G401.6 (cell line): ENCODE data around the gene SPDEF.

Experiments used
- FAIRE-seq: peaks from 2 replicates; lab custom pipeline; 2012; peaks lifted over from hg19 to GRCh38; lab: Jason Lieb, UNC

The SPDEF gene

GRCh38 chr6:34562861-34563512 lies 6.9 kb upstream of the SPDEF start:
- no peak for FAIRE-seq

DNA sequence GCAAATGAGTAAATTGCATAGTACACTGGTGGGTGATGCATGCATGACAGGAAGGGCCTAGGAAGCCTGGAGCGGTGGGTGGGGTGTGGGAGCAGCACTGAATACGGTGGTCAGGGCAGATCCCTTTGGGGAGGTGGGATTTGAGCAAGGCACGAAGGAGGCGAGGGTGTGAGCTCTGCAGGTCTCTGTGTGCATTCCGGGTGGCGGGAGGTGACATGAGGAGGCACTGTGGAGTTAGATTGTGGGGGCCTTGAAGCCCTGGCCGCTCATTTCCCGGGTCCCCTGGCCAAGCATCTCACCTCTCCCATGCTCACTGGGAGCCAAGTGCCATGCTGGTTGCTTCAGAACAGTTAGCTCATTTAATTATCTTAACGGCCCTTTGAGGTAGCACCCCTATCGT lies 6.2 kb upstream of the SPDEF start:
- no peak for FAIRE-seq

DNA sequence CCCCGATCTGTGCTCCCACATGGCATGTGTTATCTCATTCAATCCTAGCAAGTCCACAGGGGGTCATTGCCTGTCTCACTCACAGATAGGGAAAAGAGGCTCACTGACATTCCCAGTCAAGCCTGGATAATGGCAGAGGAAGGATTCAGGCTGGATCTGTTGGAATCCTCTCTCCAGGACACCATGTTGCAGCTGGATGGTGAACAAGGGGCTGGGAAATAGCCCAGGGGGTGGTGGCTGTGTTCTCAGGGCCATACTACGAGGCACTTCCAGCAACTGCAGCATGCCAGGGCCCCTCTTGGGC lies 5.0 kb upstream of the SPDEF start:
- FAIRE-seq, result no peak

GRCh38 chr6:34560366-34561226 lies 4.5 kb upstream of the SPDEF start:
- no peak for FAIRE-seq

DNA sequence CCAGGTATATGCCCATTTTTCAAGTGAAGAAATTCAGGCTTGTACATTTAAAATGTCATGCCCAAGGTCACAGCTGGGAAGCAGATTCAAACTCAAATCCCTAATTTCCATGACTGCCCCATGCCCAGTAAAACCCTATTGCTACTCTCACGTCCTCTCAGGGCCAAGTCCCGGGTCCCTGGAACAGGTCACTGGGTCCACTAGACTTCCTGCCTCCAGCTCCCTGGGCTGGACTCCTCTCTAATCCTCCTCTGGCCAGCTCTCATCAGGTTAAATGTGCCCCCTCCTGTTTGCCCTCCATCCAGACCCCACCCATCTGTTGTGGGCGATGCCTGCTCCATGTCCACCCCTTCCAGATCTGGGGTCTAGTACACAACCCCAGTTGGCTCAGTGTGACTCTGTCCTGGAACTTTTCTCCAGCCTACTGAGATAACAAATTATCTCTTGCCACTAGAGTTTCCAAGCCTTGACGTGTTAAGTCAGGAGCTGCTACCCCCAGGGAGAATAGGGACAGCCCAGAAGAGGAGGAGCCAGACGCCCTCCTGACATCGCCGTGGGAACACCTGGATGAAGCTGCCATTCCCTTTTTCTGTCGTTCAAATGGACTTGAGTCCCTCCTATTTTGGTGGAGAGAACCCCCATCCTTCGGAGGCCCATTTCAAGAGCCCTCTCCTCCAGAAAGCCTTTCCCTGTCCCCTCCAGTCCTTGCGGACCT lies 3.7 kb upstream of the SPDEF start:
- no peak for FAIRE-seq

- no peak for FAIRE-seq
Observed at GRCh38 chr6:34558172-34558714, 2.1 kb upstream of the SPDEF start.

- FAIRE-seq, result no peak
Observed at GRCh38 chr6:34557228-34557627, 1.1 kb upstream of the SPDEF start.

DNA sequence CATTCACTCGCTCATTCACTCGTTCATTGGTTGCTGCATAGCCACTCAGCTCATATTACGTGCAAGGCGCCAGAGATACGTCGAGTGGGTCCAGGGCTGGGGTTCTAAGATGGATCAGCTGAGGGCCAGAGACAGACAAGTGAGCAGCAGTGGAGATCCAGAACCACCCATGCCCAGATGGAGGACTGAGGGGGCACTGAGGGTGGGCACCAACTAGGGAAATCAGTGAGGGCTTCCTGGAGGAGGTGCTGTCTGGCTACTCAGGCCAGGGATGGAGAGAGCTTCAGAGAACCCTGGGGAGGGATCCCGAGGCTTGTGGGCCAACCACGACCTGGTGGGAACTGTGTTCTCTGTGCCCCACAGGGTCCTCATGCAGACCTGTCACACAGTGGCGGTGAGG lies 364 bp upstream of the SPDEF start:
- no peak for FAIRE-seq

DNA sequence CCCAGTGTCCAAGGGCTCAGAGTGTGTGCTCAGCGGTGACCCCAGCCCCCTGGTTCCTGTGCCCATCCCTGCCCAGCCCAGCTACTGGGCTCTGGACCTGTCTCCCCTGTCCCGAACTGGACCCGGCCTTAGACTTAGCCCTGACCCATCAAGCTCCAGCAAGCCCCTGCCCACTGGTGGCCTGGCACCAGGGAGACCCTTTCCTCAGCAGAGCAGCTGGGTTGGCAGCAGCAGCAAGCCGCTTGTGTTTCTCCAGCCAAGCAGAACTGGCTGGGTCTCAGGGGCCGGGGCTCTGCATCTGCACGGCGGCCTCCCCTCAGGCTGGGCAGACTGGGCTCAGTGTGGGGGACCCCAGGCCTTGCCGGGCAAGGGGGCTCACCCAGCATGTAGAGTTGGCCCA lies 801 bp downstream of the SPDEF start:
- no peak for FAIRE-seq

DNA sequence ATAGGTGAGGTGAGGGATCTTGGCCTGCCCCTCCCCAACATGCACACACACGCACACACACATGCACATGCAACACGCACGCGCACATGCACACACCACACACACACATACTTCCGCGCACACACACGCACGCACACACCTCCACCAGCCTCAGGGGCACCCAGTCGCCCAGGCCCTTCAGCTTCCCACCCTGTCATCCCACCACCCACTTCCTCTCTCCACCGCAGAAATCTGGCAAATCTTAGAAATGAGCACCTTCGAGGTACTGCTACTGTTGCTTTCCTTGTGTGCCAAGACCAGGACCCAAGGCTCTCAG lies 1.2 kb downstream of the SPDEF start:
- FAIRE-seq, result no peak

- FAIRE-seq, result no peak
Observed at GRCh38 chr6:34554291-34555006, 1.7 kb downstream of the SPDEF start.

GRCh38 chr6:34553750-34554149 lies 2.4 kb downstream of the SPDEF start:
- no peak for FAIRE-seq

DNA sequence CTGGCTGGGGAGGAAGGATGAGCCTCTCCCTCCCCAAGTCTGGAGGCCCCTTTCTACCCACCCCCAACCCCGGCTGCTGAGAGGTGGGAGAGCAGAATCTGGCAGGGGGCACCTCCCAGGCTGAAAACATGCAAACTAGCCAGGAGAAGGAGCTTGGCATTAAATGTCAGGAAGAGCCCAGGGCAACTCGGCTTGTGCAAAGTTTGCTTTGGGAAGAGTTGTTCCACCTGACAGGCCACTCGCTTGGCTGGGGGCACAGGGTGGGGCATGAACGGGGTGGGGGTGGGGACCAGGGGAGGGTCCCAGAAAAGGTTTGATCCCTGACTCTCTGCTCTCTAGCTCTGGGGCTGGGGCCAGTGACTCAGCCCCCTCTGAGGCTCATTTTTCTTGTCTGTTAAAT lies 3.0 kb downstream of the SPDEF start:
- FAIRE-seq, result no peak

- no peak for FAIRE-seq
Observed at GRCh38 chr6:34552620-34553019, 3.5 kb downstream of the SPDEF start.

DNA sequence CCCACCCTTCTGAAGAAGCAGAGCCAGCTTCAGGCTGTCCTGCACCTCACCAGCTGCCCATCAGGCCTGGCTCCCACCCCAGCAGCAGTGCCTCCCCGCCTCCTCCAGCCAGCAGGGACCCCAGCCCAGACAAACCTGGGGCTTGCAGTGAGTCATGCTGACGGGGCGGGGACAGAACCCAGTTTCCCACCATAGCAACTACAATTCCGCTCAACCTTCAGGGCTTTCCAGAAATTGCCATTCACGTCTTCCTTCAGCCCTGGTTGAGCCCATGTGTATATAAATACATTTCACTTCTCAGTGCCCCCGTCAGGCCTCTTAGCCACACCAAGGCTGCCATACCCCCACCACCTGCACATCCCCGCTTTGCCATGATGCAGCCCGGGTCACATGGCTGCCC lies 4.4 kb downstream of the SPDEF start:
- FAIRE-seq, result no peak

DNA sequence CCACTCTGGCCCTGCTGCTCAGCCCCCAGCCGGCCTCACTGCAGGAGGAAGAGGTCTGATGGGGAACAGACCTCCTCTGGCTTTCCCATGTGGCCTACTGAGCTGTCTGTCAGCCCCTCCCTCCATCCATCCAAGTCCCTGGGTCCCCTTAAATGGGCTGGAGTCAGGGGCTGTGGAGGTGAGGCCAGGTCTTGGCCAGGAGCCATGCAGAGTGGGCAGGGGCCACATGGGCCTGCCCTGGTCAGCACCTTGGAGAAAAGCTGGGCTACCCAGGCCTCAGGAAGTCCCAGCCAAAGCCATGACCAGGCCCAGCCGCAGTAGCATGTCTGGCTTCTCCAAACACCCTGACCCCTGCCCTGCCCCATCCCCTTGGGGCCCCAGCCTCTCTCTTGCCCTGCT lies 6.3 kb downstream of the SPDEF start:
- FAIRE-seq, result no peak

- FAIRE-seq, result no peak
Observed at GRCh38 chr6:34549026-34549803, 6.9 kb downstream of the SPDEF start.

- no peak for FAIRE-seq
Observed at GRCh38 chr6:34547701-34548644, 8.2 kb downstream of the SPDEF start.

GRCh38 chr6:34546551-34547321 lies 9.4 kb downstream of the SPDEF start:
- no peak for FAIRE-seq
